NCI-H82 treated with DMSO at 0.1 percent for 48 hours (cell line): ENCODE data around the gene BLOC1S6.

ENCODE experiments used
- DNase-seq: peaks from one replicate; lab custom pipeline; 2025; ENCODE audit not compliant: unreplicated experiment; lab: John Stamatoyannopoulos, UW

Gene BLOC1S6

GRCh38 chr15:45587863-45588170, 638 bp downstream of the BLOC1S6 start:
- no peak for DNase-seq

GRCh38 chr15:45588219-45588875, 1.2 kb downstream of the BLOC1S6 start:
- DNase-seq = no peak

DNA sequence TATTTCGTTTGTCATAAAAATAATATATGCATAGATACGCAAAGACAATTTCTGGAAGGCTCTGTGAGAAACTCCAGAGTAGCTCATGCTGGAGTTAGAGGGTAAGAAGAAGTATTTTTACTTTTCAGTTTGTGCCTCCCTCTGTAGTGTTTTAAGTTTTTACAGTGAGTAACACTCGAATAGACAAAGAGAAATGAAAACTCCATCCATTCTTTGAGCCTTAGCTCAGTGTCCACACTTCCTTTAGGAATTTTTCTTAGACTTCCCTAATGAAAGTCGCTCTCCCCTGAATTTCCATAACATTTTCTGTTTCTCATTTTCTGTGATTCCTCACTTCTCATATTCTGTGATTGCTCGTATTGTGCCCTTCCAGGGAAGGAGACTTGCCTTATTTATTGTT, 2.1 kb downstream of the BLOC1S6 start:
- DNase-seq = no peak

DNA sequence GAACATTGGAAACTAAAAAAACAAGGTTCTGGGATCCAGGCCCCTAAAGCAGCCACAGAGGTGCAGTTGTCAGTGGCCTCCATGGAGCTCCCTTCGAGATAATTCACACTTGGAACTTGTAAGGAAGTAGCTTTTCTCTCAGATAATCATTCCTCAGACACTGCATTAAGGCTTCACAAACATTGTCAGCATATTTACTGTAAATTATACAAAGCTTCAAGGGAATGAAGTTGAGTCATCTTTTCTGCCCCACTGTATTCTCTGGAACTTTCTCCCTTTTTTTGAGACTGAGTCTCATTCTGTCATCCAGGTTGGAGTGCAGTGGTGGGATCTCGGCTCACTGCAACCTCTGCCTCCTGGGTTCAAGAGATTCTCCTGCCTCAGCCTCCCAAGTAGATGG, 7.1 kb downstream of the BLOC1S6 start:
- no peak for DNase-seq

- DNase-seq = no peak
Observed at GRCh38 chr15:45594835-45595530, 7.8 kb downstream of the BLOC1S6 start.

DNA sequence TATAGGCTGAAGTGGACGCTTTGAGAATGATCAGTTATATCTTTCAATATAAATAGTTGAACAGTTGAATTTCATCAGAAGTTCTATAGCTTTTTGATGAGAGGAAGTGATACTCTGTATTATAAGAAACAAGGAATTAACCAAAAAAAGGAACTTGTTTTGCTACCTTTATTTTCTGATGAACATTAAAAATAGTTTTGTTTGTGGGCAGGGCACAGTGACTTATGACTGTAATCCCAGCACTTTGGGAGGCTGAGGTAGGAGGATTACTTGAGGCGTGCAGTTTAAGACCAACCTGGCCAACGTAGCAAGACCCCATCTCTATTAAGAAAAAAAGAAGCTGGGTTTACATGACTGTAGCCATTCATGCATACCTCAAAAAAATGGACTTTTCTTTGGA, 16.7 kb downstream of the BLOC1S6 start:
- no peak for DNase-seq

- no peak for DNase-seq
Observed at GRCh38 chr15:45604326-45604725, 17.1 kb downstream of the BLOC1S6 start.

GRCh38 chr15:45606413-45606812, 19.2 kb downstream of the BLOC1S6 start:
- no peak for DNase-seq

DNA sequence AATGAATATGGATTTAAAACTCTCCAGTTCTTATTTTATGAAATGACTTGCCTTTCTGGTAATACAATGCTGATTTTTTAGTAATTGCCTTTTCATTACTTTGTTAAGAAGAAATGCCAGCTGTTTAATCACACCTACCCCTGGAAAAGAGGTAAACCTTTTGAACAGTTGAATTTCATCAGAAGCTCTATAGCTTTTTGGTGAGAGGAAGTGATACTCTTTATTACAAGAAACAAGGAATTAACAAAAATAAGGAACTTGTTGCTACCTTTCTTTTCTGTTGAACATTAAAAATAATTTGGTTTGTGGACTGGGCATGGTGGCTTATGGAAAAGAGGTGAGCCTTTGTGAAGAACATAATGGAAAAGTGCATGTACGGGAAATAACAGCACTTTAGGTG, 19.7 kb downstream of the BLOC1S6 start:
- no peak for DNase-seq

DNA sequence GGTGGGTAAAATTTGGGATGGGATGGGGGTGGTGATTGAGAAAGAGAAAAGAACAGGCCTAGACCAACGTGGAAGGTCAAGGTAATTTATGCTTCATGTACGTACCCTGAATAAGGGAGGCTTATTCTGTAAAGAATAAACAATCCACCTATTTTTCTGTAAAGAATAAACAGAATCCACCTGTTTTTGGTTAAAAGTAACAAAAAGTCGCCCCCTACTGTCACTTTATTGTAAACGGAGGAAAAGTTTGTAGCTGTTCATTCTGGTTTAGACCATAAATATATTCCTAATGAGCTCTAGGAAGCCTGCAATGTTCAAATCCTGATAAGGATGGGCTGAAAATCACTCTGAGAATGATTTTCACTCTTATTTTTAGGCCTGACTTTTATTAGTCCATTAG, 24.1 kb downstream of the BLOC1S6 start:
- DNase-seq = no peak

GRCh38 chr15:45612790-45613415, 25.7 kb downstream of the BLOC1S6 start:
- peak; percentile 91 for DNase-seq

DNA sequence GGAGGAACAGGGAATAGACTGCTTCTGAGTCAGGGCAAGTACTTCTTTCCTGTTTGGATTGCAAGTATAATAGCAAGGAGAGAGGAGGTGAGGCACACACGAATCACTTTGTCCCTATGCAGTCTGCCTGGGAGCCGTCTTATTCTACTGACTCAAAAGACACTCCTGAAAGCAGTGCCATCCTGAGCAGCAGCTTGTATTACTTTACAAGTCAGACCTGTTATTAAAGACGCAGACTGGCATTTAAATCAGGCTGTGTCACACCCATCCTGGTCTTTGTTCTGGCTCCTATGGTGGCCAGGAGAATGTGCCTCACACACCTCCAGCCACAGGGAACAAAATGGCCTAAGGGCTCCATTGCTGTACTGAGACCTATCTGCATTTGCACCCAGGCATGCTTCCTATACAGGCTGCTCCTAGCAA, 29.7 kb downstream of the BLOC1S6 start:
- no peak for DNase-seq

DNA sequence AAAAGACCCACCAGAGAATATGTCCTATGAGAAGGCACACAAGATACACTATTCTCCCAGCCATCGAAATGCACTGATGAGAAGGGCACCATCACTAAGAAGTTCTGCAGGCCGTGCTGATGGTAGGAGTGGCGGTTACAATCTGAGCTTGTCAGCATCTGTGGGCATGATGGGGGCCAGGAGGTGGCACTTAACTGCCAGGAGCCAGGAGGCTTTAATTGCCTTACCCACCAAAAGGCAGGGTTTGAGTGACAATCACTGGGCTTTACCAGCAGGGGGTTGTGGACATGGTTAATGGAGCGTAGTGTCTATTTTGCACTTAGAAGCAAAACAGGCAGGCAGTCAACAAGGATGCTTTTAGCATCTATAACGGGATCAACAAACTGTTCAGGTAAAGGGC, 31.6 kb downstream of the BLOC1S6 start:
- no peak for DNase-seq

GRCh38 chr15:45628136-45628535, 41.0 kb downstream of the BLOC1S6 start:
- DNase-seq = no peak

DNA sequence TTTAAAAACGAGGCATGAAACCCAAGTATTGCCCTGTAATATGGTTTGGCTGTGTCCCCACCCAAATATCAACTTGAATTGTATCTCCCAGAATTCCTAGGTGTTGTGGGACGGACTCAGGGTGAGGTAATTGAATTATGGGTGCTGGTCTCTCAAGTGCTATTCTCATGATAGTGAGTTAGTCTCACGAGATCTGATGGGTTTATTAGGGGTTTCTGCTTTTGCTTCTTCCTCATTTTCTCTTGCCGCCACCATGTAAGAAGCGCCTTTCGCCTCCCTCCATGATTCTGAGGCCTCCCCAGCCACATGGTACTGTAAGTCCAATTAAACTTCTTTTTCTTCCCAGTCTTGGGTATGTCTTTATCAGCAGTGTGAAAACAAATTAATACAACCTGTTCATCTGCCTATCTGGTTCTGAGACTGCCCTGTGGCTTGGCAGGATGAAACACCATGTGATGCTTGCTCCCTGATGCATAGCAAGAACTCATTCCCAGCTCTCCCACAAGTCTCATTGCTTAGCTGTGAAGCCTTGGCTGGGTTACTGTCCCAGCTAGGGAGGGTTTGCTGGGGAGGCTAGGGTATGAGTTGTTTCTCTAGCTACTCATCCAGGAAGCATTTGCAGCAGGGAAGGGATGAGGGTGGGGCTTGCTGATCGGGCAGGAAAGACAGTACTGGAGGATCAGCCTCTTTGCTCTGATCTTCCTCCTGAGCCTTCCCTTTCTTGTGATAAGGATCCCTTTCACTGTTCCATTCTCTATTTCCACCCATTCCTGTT, 43.9 kb downstream of the BLOC1S6 start:
- DNase-seq = no peak

- no peak for DNase-seq
Observed at GRCh38 chr15:45631776-45632175, 44.6 kb downstream of the BLOC1S6 start.

- no peak for DNase-seq
Observed at GRCh38 chr15:45634432-45635190, 47.4 kb downstream of the BLOC1S6 start, which contains the start of gene SQOR. SQOR (plus strand) TSS chr15:45635029; CDS start chr15:45658924, 23,895 bp downstream.

GRCh38 chr15:45635191-45635638, 48.0 kb downstream of the BLOC1S6 start:
- no peak for DNase-seq

DNA sequence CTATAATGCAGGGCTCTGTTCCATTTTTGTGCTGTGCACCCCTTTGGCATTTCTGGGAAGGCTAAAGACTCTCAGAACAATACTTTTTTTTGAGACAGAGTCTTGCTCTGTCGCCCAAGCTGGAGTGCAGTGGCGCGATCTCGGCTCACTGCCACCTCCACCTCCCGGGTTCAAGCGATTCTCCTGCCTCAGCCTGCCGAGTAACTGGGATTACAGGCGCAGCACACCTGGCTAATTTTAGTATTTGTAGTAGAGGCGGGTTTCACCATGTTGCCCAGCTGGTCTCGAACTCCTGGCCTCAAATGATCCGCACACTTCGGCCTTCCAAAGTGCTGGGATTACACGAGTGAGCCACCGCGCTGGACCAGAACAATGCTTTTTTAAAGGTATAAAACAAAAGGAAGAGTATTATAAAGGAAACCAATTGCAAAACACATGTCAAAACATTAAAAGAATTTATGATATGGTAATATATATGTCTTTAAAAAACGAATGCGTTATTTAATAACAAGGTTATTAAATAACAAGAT, 48.6 kb downstream of the BLOC1S6 start:
- DNase-seq = no peak

DNA sequence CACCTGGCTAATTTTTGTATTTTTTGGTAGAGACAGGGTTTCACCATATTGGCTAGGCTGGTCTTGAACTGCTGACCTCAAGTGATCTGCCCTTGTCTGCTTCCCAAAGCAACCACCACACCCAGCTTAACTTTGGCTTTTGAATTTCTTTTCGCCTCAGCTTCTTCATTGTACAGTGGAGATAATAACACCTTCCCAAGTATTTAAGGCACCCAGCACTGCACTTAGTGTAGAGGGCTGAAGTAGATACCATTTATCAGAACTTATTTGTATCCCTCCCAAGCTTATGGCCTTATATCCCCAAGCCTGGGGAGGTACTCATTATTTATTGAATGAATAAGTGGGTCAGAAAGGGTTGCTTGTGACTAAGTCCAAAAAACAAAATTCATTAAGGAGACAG, 50.0 kb downstream of the BLOC1S6 start:
- DNase-seq = no peak
